HG02678 (cell line): ENCODE data around the gene ADAM15.

Experiments
- ATAC-seq: cut with Tn5 transposase; IDR thresholded peaks from one replicate; pipeline ENCODE4 v1.9.1; 2021; ENCODE audit warnings: mild to moderate bottlenecking, moderate library complexity; ENCODE audit not compliant: unreplicated experiment

The ADAM15 gene

GRCh38 chr1:155110381-155110780 lies 59.3 kb downstream of the ADAM15 start:
- no peak for ATAC-seq

DNA sequence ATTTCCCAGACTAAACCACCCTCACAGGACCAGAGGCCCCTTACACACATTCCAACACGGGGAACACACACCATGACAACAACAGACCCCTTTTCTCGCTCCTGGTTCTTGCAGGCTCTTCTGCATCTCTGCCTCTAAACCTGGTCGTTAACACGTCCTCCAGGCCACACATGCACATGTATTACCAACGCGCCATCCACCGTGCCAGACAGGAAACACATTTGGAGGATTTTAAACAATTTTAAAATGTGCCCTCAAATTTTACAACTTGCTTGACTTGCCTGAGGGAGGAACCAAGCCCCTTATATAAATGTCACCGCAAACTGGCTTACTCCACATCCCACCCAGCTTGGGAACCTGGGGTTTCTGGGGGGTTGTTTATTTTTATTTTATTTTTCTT lies 59.7 kb downstream of the ADAM15 start:
- no peak for ATAC-seq
